GM18868 (cell line): ENCODE data around the gene ODAD3.
"Not testable (repeated sequence)": the region's sequence is repeated elsewhere in the genome, so short reads cannot be mapped to it uniquely, and the experiment has no call there.

ENCODE experiments used
- ATAC-seq: cut with Tn5 transposase; IDR thresholded peaks from one replicate; pipeline ENCODE4 v1.9.1; 2021; ENCODE audit warnings: mild to moderate bottlenecking, moderate library complexity; ENCODE audit not compliant: unreplicated experiment

The ODAD3 gene

DNA sequence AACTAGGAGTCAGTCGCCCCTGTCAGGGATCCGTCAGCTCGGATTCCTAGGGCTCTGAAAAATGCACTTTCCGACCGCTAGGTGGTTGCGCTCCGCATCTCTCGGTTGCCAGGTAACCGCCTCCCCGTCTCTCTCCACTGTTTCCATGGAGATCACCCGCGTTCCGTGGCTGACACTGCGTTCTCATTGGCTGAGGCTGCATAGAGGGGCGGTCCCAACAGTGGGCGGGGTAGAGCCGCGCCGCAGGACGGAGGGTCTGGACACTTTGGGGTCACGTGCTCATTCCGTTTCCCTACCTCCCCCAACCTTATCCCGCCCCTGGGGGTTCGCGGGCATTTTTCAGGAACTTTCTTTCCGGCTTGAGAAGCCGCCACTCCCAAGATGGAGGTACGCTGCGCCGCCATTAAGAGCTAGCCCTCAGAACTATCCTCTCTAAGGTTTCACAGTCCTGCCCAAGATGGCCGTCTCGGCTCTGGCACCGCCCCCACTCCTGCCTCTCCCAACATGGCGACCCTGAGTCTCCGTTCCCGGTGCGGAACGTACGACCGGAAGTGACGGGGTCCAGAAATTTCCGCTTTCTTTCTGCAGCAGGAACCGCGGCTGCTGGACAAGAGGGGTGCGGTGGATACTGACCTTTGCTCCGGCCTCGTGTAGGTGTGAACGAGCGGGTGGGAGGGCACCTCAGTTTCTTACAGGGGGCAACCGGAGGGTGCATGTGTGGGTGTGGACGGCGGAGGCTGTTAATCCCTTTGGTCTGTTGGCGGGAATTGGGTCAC lies at the start of gene ODAD3, which contains the start of gene PRKCSH:
TSS of gene ODAD3 (minus strand) at position 65 of the 776 bp plus-strand sequence. CDS start 105 bp downstream, outside the sequence.
TSS of gene PRKCSH (plus strand) at position 579 of the 776 bp plus-strand sequence. CDS start 483 bp downstream, outside the sequence.
- ATAC-seq = peak; percentile 91

DNA sequence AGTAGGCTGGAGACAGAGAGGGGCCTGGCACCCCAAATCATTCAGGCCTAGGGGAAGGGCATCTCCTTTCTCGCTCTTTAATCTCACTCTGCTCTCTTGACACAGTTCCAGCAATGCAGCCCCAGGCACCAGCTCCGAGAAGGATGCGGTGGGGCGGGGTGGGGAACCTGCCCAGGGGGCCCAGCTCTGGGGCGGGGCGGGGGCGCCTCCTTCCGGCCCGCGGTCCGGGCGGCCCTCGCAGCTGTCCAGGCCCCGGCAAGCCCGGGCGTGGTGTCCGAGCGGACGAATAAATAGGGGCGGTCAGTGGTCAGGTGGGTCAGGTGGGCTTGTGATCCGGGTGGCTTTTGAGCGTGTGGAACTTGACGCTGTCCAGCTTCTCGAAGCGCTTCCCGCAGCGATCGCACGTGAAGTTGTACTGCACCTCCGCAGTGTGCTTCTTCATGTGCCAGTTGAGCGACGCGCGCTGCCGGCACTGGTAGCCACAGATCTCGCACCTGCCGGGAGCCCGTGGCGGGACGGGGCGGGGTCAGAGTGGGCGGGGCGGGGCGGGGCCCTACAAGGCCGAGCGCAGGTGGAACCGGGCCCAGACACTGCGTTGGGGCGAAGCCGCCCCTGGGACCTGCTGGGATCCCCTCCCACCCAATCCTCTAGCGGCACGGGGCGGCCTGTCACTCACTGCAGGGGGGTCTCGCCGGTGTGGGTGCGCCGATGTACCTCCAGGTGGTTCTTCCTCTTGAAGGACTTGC lies 48.6 kb upstream of the ODAD3 start:
- no peak for ATAC-seq

- peak; percentile 51 for ATAC-seq
Observed at GRCh38 chr19:11482384-11483050, 47.6 kb upstream of the ODAD3 start.

DNA sequence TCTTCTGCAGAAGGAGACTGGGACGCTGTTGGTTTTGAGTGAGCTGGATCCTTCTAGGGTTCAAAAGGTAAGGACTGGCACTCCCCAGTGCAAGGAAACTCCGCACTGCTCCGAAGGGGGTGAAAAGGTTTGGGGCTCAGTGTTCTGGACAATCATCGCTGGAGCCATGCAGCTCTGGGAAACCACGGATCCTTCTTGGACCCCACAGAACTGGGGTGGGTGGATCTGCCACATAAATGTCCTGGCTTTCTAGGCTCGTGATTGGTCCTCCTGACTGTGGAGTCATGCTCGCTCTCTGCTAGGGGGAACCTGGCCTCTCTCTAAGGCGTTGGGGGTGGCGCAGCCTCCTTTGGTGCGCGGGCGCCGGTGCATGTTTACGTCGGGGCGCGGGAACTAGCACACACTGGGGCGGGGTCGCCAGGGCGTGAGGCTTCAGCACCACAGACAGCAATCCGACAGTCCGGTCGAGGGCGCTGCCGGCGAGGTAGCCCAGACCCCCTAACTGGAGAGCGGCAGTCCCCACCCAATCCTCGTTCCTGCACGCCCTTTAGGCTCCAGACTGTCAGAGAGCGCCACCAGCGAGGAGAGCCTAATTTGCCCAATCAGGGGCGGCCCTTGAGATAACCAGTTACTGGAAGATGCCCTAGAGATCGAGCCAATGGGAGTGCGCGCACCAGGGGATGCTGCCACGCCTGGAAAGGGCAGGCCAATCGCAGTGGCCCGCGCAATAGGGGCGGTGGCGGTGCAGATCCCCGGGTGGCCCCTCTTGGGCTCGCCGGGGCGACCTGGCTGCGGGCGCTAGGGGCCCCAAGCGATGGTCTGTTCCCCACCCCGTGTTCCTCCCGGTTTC lies 46.8 kb upstream of the ODAD3 start:
- peak; percentile 82 for ATAC-seq

DNA sequence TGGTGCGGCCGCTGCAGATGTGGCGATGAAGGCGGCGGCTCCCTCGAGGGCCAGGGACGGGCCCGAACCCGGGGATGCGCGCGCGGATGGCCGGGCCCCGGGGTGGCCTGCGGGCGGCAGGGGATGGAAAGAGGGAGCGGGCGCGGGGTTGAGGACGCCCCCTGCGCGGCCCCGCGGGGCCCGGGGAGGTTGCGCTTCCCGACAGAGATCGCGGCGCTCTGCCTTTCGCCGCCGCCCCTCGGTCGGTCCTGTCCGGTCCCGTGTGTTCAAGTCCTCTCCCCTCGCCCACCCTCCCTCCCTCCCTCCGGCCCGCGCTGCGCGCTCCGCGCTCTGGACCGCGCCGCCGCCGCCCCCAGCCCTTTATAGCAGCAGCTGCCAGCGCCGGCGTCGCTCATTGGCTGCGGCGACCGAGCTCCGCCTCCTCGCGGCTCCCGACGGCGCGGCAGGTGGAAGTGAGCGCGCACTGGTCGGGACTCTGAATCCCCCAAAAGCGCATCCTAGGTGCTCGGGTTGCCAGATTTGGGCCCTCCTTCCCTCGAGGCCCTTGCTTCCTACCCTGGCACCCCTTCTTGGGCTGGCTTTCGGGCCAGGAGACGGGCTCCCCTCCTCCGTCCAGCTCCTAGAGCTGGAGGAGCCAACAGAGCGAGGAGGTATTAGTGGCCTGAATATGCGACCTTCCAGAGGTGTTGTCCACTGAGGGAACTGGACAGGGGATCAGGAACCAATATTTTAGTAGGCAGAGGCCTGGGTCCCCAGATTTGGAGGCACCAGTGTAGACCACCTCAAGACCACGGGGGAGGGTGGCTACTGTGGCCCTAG lies 46.0 kb upstream of the ODAD3 start, which contains the start of gene ELAVL3:
TSS of gene ELAVL3 (minus strand) at position 332 of the 819 bp plus-strand sequence. CDS start 438 bp downstream, outside the sequence.
- no peak for ATAC-seq

DNA sequence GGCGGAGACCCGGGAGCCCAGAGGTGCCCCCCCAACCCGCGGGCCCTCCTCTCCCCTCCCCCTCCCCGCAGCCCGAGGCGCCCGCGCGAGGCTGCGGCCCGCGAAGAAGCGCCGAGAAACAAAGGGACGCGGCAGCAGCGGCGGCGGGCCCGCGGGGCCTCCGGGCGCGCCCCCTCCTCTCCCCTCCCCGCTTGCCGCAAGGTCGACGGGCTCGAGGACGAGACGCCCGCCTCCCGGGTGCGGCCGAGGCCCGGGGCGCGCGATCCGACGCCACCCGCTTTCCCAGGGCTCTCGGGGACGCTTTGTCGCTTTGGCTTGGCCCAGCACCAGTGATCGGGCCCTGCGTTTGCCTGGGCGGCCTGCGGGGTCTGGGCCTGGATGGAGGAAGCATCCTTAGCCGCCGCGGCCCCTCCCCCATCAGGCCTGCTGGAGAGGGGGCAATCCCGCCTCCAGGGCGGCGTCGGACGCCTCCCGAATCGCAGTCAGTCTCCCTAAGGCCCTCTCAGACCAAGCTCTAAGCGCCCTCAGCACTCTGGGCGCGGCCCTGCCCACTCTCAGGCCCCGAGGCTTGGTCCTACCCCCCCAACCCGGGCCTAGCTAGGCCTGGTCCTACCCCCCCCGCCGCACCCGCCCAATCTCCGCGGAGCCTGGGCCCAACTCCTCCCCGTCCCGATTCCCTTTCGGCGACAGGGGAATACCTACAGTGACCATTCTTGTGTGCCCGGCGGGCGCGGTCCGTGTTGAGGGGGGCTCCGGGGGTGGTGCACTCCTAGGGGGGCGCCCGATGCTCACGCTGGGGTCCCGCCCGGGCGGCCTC lies 45.2 kb upstream of the ODAD3 start:
- no peak for ATAC-seq

GRCh38 chr19:11479090-11479897 lies 44.4 kb upstream of the ODAD3 start:
- ATAC-seq = no peak

- no peak for ATAC-seq
Observed at GRCh38 chr19:11478167-11479089, 43.5 kb upstream of the ODAD3 start.

GRCh38 chr19:11475861-11476260 lies 40.9 kb upstream of the ODAD3 start:
- ATAC-seq = no peak

DNA sequence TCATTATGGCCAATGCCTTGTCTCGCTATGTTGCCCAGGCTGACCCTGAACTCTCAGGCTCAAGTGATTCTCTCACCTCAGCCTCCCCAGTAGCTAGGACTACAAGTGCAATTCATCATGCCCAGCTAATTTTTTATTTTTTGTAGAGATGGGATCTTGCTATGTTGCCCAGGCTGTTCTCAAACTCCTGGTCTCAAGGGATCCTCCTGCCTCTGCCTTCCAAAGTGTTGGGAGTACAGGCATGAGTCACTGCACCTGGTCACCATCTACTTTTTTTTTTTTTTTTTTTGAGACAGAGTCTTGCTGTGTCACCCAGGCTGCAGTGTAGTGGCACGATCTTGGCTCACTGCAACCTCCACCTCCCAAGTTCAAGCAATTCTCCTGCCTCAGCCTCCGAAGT lies 40.4 kb upstream of the ODAD3 start:
- ATAC-seq = not testable (repeated sequence)

DNA sequence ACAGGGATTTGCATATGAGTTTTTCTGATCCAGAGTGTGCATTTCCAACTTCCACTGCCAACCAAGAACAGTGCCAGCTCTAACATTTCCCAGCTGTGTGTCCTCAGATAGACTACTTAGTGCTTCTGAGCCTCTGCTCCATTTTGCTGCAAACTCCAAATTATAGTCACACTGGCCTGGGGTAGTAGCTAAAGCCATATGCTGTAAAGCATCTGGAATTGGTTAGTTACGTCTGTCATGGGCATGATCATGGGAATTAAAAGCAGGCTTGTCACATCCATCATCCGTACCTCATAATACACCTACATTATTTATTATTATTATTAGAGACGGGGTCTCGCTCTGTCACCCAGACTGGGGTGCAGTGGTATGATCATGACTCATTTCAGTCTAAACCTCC lies 38.8 kb upstream of the ODAD3 start:
- no peak for ATAC-seq

DNA sequence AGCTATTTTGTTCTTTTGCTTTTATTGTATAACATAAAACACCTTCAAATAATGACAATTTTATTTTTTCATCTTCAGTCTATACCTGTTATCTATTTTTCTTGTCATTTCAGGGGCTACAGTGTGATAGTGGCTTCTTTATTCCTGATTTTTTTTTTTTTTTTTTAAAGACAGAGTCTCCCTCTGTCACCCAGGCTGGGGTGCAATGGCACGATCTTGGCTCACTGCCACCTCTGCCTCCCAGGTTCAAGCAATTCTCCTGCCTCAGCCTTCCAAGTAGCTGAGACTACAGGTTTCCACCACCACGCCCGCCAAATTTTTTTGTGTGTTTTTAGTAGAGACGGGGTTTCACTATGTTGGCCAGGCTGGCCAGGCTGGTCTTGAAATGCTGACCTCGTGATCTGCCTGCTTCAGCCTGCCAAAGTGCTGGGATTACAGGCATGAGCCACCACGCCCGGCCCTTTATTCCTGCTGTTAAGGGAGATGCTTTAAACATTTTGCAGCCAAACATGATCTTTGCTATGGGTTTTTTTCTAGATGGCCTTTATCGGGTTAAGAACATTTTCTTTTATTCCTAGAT lies 33.4 kb upstream of the ODAD3 start:
- not testable (repeated sequence) for ATAC-seq

DNA sequence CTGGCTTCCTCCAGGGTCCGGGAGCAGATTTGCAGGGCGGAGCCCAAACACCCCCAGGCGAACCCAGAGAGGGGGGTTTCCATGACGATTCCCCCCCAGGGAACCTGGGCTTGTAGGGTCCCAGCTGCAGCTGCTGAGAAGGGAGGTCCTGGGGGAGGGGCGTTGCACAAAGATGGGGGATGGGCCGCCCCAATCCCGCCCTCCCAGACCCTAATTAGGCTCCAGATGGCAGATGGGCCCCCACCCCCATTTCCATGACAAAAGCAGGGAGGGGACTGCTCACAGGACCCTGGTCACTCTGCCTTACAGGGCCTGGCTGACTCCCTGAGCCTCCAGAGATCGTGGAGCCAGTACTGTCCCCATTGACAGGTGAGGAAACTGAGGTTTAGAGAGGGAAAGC lies 30.7 kb upstream of the ODAD3 start:
- no peak for ATAC-seq

- no peak for ATAC-seq
Observed at GRCh38 chr19:11464333-11465265, 29.7 kb upstream of the ODAD3 start.

GRCh38 chr19:11463391-11463790 lies 28.5 kb upstream of the ODAD3 start:
- ATAC-seq = no peak
